A673 (cell line): ENCODE data around the gene ZNF582. TPM values are rescaled to one million over a fixed set of nuclear protein-coding genes. Genes with fewer than 3 reads are reported as not detected.

ENCODE experiments used
- BruUV-seq: library from RNA; stranded (reverse); fragments of 400-500 nt; replicated peaks from 2 replicates; lab custom pipeline; 2021; lab: Mats Ljungman, UMichigan
- CTCF ChIA-PET: fragments of 300-600 bp; sonication (Branson Sonifier 250); formaldehyde crosslinking; loops from one replicate; lab custom pipeline; 2022; ENCODE audit warnings: antibody characterized with exemption; lab: Charles Lee
- POLR2A ChIA-PET: fragments of 300-600 bp; sonication (Branson Sonifier 250); formaldehyde crosslinking; loops from one replicate; lab custom pipeline; 2022; ENCODE audit warnings: antibody characterized with exemption; ENCODE audit not compliant: low non-redundant PET; lab: Charles Lee
- DNase-seq: peaks from one replicate; pipeline ENCODE4 v3.0.0-alpha.2; 2015; ENCODE audit warnings: low spot score
- H3K27ac ChIP-seq: fragments of 200-600 bp; sonication (generic); 2 replicates; pipeline ENCODE4 v1.5.1; 2016; ENCODE audit warnings: mixed run types, low read depth, mild to moderate bottlenecking, mixed read lengths, antibody characterized with exemption, low read length; ENCODE audit not compliant: poor library complexity, severe bottlenecking
- H3K27me3 ChIP-seq: fragments of 200-600 bp; sonication (generic); replicated peaks from 2 replicates; pipeline ENCODE4 v1.6.1; 2017; ENCODE audit warnings: mixed run types, low read depth, mild to moderate bottlenecking, mixed read lengths, antibody characterized with exemption, low read length; ENCODE audit not compliant: insufficient read depth, poor library complexity
- H3K36me3 ChIP-seq: fragments of 200-600 bp; sonication (generic); 2 replicates; pipeline ENCODE4 v1.6.1; 2016; ENCODE audit warnings: mixed run types, mild to moderate bottlenecking, mixed read lengths, antibody characterized with exemption, low read length; ENCODE audit not compliant: insufficient read depth, poor library complexity, severe bottlenecking
- H3K4me1 ChIP-seq: fragments of 200-600 bp; sonication (generic); 2 replicates; pipeline ENCODE4 v1.6.1; 2017; ENCODE audit warnings: mixed run types, mild to moderate bottlenecking, mixed read lengths, antibody characterized with exemption, low read length; ENCODE audit not compliant: insufficient read depth, poor library complexity, severe bottlenecking
- H3K4me3 ChIP-seq: fragments of 200-600 bp; sonication (generic); 2 replicates; pipeline ENCODE4 v1.5.1; 2016; ENCODE audit warnings: low read depth, mixed run types, mild to moderate bottlenecking, mixed read lengths, low read length; ENCODE audit not compliant: poor library complexity, severe bottlenecking
- H3K9me3 ChIP-seq: fragments of 200-600 bp; sonication (generic); 2 replicates; pipeline ENCODE4 v1.6.1; 2016; ENCODE audit warnings: mixed run types, low read depth, mild to moderate bottlenecking, mixed read lengths, antibody characterized with exemption, low read length; ENCODE audit not compliant: poor library complexity, severe bottlenecking
- EZH2 ChIP-seq: fragments of 200-600 bp; sonication (generic); IDR thresholded peaks from 2 replicates; pipeline ENCODE4 v1.6.1; 2017; ENCODE audit warnings: borderline replicate concordance, low read depth, mild to moderate bottlenecking, mixed read lengths, antibody characterized with exemption, low read length; ENCODE audit not compliant: poor library complexity, severe bottlenecking
- intact Hi-C: fragments of 100-400 bp; cut with micrococcal nuclease; formaldehyde crosslinking; loops from one replicate; pipeline ENCODE4 v1.10.0; 2022; ENCODE audit not compliant: unreplicated experiment
- total RNA-seq: library from RNA; stranded (reverse); gene quantifications from 2 replicates; pipeline ENCODE4 v1.2.3, GENCODE V29; 2021
- TF ChIP-seq, protein P1 (sequence below): fragments of 300-800, 200-600 bp; sonication (generic); conservative IDR thresholded peaks from 2 replicates; pipeline ENCODE4 v1.5.1; 2017; ENCODE audit warnings: low read depth, mild to moderate bottlenecking, antibody characterized with exemption, low read length, moderate library complexity, mixed read lengths

Gene ZNF582
- total RNA-seq, 1 experiment from 2014 or later: 2.7 TPM

DNA sequence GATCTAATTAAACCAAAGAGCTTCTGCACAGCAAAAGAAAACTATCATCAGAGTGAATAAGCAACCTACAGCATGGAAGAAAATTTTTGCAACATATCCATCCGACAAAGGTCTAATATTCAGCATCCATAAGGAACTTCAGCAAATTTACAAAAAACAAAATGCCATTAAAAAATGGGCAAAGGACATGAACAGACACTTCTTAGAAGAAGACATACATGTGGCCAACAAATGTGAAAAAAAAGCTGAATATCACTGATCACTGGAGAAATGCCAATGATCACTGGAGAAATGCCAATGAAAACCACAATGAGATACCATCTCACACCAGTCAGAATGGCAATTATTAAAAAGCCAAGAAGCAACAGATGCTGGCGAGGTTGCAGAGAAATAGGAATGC, 32.5 kb downstream of the ZNF582 start:
- Histone ChIP-seq H3K27ac (no peak overlapping the region), H3K4me1 (no peaks in the 10 kb centered on the region), H3K9me3 (peaks cover 3% of the 10 kb centered on the region), H3K27me3 (no peaks in the 10 kb centered on the region), H3K36me3 (no peaks in the 10 kb centered on the region), H3K4me3 (no peak overlapping the region)
- no peak for TF ChIP-seq EZH2
- TF ChIP-seq, protein P1, sequence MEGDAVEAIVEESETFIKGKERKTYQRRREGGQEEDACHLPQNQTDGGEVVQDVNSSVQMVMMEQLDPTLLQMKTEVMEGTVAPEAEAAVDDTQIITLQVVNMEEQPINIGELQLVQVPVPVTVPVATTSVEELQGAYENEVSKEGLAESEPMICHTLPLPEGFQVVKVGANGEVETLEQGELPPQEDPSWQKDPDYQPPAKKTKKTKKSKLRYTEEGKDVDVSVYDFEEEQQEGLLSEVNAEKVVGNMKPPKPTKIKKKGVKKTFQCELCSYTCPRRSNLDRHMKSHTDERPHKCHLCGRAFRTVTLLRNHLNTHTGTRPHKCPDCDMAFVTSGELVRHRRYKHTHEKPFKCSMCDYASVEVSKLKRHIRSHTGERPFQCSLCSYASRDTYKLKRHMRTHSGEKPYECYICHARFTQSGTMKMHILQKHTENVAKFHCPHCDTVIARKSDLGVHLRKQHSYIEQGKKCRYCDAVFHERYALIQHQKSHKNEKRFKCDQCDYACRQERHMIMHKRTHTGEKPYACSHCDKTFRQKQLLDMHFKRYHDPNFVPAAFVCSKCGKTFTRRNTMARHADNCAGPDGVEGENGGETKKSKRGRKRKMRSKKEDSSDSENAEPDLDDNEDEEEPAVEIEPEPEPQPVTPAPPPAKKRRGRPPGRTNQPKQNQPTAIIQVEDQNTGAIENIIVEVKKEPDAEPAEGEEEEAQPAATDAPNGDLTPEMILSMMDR: no peak
- CTCF ChIA-PET: no interaction called here
- POLR2A ChIA-PET: no interaction called here
- intact Hi-C loops: no loop called here
- no TSS peak for BruUV-seq
- no peak for DNase-seq

DNA sequence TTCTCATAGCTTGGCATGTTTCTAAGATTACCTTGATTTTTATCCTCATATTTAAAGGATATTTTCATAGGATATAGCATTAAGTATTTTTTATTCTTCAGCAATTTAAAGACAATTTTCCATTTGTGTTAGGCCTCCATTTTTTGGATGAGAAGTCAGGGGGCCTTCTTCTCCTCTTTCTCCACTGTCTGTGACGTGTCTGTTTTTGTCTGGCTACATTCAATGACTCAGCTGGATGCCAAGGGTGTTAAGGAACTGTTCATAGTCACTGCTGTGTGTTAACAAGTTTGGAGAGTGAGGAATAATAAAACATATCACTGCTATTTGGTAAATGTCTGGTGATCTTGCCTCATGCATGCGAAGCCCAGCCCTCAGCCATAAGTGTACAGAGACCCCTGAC, 36.4 kb downstream of the ZNF582 start:
- no peak for TF ChIP-seq EZH2
- intact Hi-C loops: no loop called here
- no TSS peak for BruUV-seq

DNA sequence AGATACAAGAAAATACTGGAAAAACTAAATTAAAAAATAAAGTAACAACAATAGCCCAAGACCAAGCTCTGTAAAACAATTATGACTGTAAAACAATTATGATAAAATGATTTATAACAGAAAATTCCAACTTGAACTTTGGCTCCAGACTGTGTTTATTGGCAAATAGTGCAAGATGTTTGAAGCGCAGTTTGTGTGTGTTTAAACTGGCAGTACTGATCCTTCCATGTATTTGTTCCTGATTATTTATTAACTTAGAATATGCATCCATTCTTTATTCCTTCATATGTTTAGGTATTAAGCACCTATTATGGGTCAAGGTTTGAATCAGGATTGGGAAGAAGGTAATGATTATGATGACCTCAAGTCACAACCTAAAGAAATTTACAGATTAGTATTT, 37.8 kb downstream of the ZNF582 start:
- ChIA-PET POLR2A (no interaction called here), CTCF (no interaction called here)
- BruUV-seq: no TSS peak
- no peak for DNase-seq
- Histone ChIP-seq H3K27ac (no peak overlapping the region), H3K36me3 (no peaks in the 10 kb centered on the region), H3K4me3 (no peak overlapping the region), H3K4me1 (no peaks in the 10 kb centered on the region), H3K27me3 (no peaks in the 10 kb centered on the region), H3K9me3 (peaks cover 3% of the 10 kb centered on the region)
- TF ChIP-seq EZH2: no peak
- TF ChIP-seq, protein P1: no peak
- intact Hi-C loops: no loop called here

More for the DNA sequence above, 36.4 kb downstream of the ZNF582 start:
- no peaks in the 10 kb centered on the region for H3K36me3 ChIP-seq
- POLR2A ChIA-PET: no interaction called here
- H3K4me3 ChIP-seq: no peak overlapping the region
- DNase-seq: no peak
- CTCF ChIA-PET: no interaction called here
- H3K27ac ChIP-seq: no peak overlapping the region
- no peaks in the 10 kb centered on the region for H3K27me3 ChIP-seq
- H3K4me1 ChIP-seq: no peaks in the 10 kb centered on the region
- H3K9me3 ChIP-seq: peaks cover 3% of the 10 kb centered on the region

DNA sequence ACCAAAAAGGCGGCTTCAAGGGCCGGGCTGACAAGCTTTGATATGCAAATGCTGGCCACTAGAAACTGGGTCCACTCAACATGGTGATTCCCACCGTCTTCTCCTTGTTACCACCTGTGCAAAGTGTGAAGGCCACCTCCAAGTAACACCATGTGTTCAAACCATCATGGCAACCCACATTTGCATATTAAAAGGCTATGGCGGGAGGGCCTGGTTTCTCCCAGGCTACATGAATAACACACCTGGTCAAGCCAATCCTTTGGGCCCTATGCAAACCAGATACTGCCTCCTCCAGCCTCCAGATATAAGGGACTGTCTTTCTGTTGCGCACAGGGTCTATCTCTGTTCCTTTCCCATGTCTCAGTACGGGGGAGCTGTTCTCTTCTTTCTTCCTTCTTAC, 42.1 kb downstream of the ZNF582 start:
- CTCF ChIA-PET: interaction anchor here (1.0 kb wide), 1 partner anchor 41 kb away, joined by 4 read pairs; no protein-coding TSS in a partner anchor
- POLR2A ChIA-PET: no interaction called here
- intact Hi-C loops: no loop called here
- H3K27ac ChIP-seq: no peak overlapping the region
- H3K4me1 ChIP-seq: no peaks in the 10 kb centered on the region
- no peaks in the 10 kb centered on the region for H3K27me3 ChIP-seq
- H3K9me3 ChIP-seq: no peaks in the 10 kb centered on the region
- no peak for TF ChIP-seq EZH2
- TF ChIP-seq, protein P1: no peak
- no TSS peak for BruUV-seq
- no peak for DNase-seq
- no peaks in the 10 kb centered on the region for H3K36me3 ChIP-seq
- no peak overlapping the region for H3K4me3 ChIP-seq
